ENCODE data around the gene EPB41L5. TPM values are rescaled to one million over a fixed set of nuclear protein-coding genes. Genes with fewer than 3 reads are reported as not detected.

The EPB41L5 gene
- total and polyA plus RNA-seq, 11 donors, result 3.1 to 16.9 (median 9.8) TPM

GRCh38 chr2:120162716-120163115 lies 149.8 kb downstream of the EPB41L5 start:
- no peak for ATAC-seq
- peaks cover 0 to 20% (median 3%) of the 10 kb centered on the region in 9 donors for H3K36me3 ChIP-seq
- H3K27ac ChIP-seq, result no peak overlapping the region
- WGBS, 4 donors, result 95 to 98% (median 95%) methylated on average over 5 of the region's 5 CpGs
- H3K4me1 ChIP-seq, result no peaks in the 10 kb centered on the region
- intact Hi-C loops (cut with DNase I), result loop anchor here in 1 of 10 donors (10.0 kb wide), 1 partner anchor 428 kb away; no protein-coding TSS in a partner anchor
- H3K9me3 ChIP-seq, result no peaks in the 10 kb centered on the region
- no peak overlapping the region for H3K4me3 ChIP-seq
- no peak for DNase-seq
- no peaks in the 10 kb centered on the region for H3K27me3 ChIP-seq
- TF ChIP-seq CTCF (IDR thresholded peaks at IDR 0.05) (no peak), POLR2A (IDR thresholded peaks at IDR 0.05) (no peak)

DNA sequence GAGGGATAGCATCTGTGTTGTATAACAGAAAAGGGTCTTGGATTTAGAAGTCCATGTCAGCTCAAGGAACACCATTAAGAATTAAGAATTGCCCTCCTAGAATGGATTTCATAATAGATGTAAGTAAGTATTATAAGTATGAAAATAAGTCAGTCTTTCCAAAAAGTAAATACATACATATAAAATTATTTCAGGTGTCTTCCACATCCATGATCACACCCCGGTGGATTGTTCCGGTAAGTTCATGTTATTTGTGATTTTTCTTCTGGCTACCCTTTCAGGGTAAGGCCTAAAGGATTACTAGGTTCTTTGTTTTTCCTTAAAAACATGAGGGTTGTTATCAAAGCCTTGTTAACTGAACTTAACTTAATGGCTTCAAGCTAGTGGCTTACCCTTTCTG lies 154.4 kb downstream of the EPB41L5 start:
- no peak for ATAC-seq
- Histone ChIP-seq H3K27me3 (no peaks in the 10 kb centered on the region), H3K27ac (no peak overlapping the region), H3K9me3 (peaks cover 0 to 10% (median 0%) of the 10 kb centered on the region in 12 donors), H3K4me3 (no peak overlapping the region), H3K4me1 (no peaks in the 10 kb centered on the region), H3K36me3 (peaks cover 0 to 31% (median 7%) of the 10 kb centered on the region in 9 donors)
- TF ChIP-seq POLR2A (IDR thresholded peaks at IDR 0.05), result no peak
- no peak for TF ChIP-seq CTCF (IDR thresholded peaks at IDR 0.05)
- no peak for DNase-seq
- intact Hi-C loops (cut with DNase I), result loop anchor here in 1 of 10 donors (10.0 kb wide), 1 partner anchor 432 kb away; no protein-coding TSS in a partner anchor
- 94 to 96% (median 95%) methylated on average over 2 of the region's 2 CpGs for WGBS, 4 donors

DNA sequence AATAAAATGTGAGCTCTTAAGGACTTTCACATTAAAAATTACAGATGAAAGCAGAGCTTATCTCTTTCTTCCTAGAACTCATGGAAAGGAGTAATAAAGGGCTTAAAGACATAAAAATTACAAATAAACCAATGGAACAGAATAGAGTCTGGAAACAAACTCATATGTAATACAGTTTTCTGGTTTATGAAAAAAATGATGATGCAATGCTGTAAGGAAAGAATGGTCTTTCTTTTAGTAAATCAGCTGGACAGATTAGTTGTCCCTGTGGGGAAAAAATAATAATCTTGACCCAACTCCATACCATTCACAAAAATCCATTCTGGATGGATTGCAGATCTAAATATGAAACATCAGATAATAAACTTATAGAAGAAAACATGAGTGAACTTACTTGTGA lies 156.1 kb downstream of the EPB41L5 start:
- Histone ChIP-seq H3K27me3 (no peaks in the 10 kb centered on the region), H3K4me1 (no peaks in the 10 kb centered on the region), H3K36me3 (peaks cover 0 to 28% (median 7%) of the 10 kb centered on the region in 9 donors), H3K4me3 (no peak overlapping the region), H3K9me3 (peaks cover 0 to 10% (median 0%) of the 10 kb centered on the region in 12 donors), H3K27ac (no peak overlapping the region)
- intact Hi-C loops (cut with DNase I), result loop anchor here in 2 of 10 donors (2.0 to 10.0 kb wide), 2 partner anchors 54 to 434 kb away; no protein-coding TSS in a partner anchor
- ATAC-seq (no peak), DNase-seq (no peak)
- TF ChIP-seq CTCF (IDR thresholded peaks at IDR 0.05) (no peak), POLR2A (IDR thresholded peaks at IDR 0.05) (no peak)

DNA sequence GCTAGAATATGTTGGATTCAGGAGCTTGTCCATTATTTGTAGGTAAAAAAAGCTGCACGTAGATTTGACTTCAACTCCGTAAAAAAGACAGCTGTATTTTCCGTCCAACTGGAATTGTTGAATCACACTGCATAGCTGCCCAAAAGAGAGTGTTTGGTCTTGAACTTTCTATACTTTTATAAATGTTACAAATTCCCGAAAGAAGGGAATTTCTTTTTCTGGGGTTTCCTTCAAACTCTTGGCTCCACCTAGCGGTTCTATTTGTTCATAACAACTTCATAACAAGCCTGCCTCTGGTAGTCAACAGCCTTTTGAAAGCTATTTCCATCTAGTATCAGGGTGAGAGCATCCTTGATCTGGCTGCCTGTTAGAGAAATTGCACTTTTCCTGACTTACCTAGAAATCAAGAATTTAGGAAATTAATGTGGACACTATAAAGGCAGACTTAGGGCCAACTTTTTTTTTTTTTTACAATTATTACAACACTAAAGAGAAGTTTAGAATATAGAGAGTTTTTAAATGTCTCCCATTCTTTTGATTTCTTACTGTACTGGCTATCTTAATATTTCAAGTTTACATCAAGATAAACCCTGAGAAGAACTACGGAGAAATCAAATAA lies 162.2 kb downstream of the EPB41L5 start:
- Histone ChIP-seq H3K27ac (no peak overlapping the region), H3K9me3 (no peaks in the 10 kb centered on the region), H3K36me3 (peaks cover 0 to 10% (median 2%) of the 10 kb centered on the region in 9 donors), H3K4me1 (peaks cover 0 to 20% (median 8%) of the 10 kb centered on the region in 12 donors), H3K4me3 (no peak overlapping the region), H3K27me3 (no peaks in the 10 kb centered on the region)
- 33 to 42% (median 36%) methylated on average over 6 of the region's 6 CpGs for WGBS, 4 donors
- DNase-seq, result no peak
- TF ChIP-seq POLR2A (IDR thresholded peaks at IDR 0.05) (no peak), CTCF (IDR thresholded peaks at IDR 0.05) (peak; percentile 66 to 83 (median 77))
- intact Hi-C loops (cut with DNase I), result loop anchor here (2.0 to 10.0 kb wide), 17 partner anchors 63 to 538 kb away; partner anchors contain the start of genes PTPN4 (in 2 of the 10) and EPB41L5 (in 1 of the 10)
- peak in 2 of 4 donors; percentile 18 to 51 for ATAC-seq
